Fibroblast of skin of left quadriceps (primary cell): ENCODE results near the gene GSTA2.
"Not testable (repeated sequence)": the region's sequence is repeated elsewhere in the genome, so short reads cannot be mapped to it uniquely, and the experiment has no call there.

ENCODE experiments used
- DNase-seq, 2 experiments: peaks; one replicate each; pipeline ENCODE4 v3.0.0-alpha.2; 2013; ENCODE audit warnings: low read depth in 2 of 2

GSTA2 gene

DNA sequence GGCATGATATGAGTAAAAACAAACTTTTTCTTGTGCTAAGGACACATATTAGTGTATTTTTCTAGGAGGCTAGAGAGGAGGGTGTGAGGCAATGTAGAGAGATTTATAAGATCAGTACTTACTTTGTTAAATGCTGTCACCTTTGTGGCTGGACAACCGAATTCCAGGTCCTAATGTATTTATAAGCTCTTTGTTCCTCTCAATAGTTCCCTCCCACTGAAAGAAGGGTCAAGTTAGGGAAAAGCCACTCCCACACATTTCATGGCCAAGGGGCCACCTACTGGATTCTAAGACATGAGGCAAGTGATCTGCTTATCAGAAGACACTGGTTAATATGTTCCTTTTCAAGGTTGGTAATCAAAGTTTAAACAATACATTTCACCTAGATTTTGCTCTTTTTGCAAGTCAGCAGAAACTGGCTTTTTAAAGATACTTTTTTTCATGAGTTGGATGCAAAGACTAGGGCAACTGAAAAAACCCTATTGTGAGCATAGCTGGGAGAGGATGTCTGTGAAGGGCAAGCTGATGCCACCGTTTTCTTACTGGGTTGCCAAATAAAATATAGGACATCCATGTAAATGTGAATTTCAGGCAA is at the start of gene GSTA2:
GSTA2 (minus strand) TSS at position 154 of the 595 bp plus-strand sequence. CDS start 5,528 bp downstream, outside the sequence.
- not testable (repeated sequence) for DNase-seq

DNA sequence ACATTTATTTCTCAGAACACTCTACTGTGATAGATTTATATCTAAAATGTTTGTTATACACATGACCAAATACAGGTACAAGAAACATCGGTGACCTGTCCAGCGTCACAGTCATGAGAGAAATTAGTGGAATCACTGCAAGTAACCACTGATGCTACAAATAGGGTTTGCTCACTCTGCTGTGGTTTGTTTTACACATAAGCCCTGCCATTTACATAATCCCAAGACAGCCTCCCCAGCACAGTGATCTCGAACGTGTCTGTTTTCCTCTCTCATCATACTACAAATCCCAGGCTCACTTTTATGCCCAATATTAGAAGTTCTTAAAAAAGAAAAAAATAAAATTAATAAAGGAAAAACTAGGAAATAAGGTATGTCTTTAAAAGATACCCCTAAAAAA is 46.5 kb upstream of the GSTA2 start:
- not testable (repeated sequence) for DNase-seq

GRCh38 chr6:52808660-52809059 is 45.4 kb upstream of the GSTA2 start:
- DNase-seq: no peak

DNA sequence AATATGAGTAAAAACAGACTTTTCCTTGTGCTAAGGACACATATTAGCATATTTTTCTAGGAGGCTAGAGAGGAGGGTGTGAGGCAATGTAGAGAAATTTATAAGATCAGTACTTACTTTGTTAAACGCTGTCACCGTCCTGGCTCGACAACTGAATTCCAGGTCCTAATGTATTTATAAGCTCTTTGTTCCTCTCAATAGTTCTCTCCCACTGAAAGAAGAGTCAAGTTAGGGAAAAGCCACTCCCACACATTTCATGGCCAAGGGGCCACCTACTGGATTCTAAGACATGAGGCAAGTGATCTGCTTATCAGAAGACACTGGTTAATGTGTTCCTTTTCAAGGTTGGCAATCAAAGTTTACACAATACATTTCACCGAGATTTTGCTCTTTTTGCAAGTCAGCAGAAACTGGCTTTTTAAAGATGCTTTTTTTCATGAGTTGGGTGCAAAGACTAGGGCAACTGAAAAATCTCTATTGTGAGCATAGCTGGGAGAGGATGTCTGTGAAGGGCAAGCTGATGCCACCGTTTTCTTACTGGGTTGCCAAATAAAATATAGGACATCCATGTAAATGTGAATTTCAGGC is 40.5 kb upstream of the GSTA2 start, which contains the start of gene GSTA1:
GSTA1 (minus strand) TSS at position 149 of the 588 bp plus-strand sequence. CDS start 4,549 bp downstream, outside the sequence.
- not testable (repeated sequence) for DNase-seq

- DNase-seq: no peak
These were observed 39.5 kb upstream of the GSTA2 start for GRCh38 chr6:52802806-52803205.

GRCh38 chr6:52801188-52801841 is 38.0 kb upstream of the GSTA2 start:
- DNase-seq: no peak

GRCh38 chr6:52799272-52799671 is 36.0 kb upstream of the GSTA2 start:
- DNase-seq: peak; percentile 6 to 13

GRCh38 chr6:52794366-52794765 is 31.1 kb upstream of the GSTA2 start:
- DNase-seq: not testable (repeated sequence)

GRCh38 chr6:52790861-52791260 is 27.6 kb upstream of the GSTA2 start:
- DNase-seq: no peak

DNA sequence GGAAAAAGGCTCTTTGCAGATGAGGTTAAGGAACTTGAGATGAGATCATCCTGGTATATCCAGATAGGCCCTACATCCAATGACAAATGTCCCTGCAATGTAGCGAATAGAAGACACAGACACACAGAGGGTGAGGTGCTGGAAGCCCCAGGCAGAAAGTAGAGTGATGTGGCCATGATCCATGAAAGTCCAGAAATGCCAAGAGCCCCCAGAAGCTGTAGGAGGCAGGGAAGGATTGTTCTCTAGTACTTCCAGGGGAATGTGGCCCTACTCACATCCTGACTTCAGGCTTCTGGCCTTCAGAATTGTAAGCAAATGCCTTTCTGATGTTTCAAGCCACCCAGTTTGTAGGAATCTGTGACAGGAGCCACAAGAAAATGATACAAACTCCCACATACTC is 26.4 kb upstream of the GSTA2 start:
- peak; percentile 2 to 3 for DNase-seq

DNA sequence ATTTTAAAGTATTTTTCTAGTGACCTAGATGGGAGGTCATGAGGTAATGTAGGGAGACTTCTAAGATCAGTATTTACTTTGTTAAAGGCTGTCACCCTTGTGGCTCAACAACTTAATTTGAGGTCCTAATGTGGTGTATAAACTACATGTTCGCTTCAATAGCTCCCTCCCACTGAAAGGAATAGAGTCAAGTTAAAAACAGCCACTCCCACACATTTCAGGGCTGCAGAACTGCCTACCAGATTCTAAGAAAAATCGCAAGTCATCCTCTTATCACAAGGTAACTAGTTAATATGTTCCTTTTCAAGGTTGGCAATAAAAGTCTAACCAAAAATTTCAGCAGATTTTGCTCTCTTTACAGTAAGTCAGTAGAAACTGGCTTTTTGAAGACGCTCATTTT is 25.2 kb upstream of the GSTA2 start:
- DNase-seq: no peak

DNA sequence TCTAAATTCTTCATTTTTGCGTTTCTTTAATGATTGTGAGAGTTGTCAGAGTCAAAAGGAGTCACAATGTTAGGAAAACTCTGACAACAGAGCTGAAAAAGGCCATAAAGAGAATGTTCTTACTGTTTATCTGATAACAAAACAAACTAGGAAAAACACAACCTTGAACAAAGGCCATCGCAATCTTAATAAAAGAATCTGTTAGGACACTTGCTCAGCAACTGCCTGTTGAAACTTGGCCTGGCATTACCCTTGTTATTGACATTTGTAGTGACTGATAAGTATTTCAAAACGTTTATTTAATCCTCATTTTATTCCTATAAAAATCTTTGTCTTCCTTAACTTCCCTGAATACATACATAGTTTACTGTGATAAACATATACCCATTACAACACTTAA is 24.6 kb upstream of the GSTA2 start:
- no peak for DNase-seq

GRCh38 chr6:52786249-52786956 is 23.1 kb upstream of the GSTA2 start:
- DNase-seq: no peak

DNA sequence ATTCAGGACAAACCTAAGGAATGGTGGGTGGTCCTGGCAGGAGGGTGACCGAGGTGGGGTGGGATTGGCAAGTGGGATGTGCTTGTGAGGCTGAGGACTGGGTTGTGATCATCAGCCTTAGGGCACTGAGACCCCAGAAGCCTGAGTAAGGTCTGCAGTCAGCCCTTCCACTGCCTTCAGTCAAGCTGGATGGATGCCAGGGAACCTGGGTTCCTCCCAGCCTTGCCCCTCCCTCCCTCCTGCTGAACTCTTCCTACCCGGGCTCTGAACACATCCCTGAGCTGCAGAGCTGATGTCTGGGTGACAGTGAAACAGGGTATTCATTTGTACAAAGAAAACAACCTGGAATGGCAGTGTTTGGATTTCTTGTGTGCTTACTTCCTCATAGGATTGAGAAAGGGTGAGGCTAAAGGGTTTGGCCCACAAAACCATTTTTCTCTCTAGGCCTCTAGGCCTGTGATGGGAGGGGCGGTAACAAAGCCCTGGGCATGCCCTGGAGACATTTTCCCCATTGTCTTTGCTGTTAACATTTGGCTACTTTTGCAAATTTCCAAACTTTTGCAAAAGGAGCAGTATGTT is 19.5 kb upstream of the GSTA2 start:
- DNase-seq: not testable (repeated sequence)

- DNase-seq: not testable (repeated sequence)
These were observed 18.9 kb upstream of the GSTA2 start for GRCh38 chr6:52782209-52782608.

DNA sequence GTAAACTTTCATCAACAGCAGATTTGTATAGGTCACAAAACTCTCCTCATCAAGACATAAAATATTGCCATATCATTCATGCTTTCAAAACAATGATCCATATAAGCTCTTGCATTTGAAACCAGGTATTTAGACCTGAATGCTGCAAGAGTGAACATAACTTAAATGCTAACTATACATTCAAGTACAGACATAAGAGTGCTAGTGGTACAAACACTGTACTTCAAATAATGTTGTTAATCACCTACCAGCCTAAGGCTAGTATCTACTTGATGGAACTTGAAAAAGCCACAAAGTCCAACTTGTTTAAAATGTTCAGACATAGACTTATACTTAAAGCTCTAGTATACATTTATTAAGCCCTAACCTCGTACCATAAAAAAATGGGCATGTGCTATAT is 16.0 kb upstream of the GSTA2 start:
- DNase-seq: no peak

DNA sequence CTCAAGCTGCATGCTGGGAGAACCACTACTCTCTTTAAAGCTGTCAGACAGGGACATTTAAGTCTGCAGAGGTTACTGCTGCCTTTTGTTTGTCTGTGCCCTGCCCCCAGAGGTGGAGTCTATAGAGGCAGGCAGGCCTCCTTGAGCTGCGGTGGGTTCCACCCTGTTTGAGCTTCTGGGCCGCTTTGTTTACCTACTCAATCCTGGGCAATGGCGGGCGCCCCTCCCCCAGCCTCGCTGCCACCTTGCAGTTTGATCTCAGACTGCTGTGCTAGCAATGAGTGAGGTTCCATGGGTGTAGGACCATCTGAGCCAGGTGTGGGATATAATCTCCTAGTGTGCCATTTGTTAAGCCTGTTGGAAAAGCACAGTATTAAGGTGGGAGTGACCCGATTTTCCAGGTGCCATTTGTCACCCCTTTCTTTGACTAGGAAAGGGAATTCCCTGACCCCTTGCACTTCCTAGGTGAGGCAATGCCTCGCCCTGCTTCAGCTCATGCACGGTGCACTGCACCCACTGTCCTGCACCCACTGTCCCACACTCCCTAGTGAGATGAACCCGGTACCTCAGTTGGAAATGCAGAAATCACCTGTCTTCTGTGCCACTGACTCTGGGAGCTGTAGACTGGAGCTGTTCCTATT is 13.6 kb upstream of the GSTA2 start:
- not testable (repeated sequence) for DNase-seq

DNA sequence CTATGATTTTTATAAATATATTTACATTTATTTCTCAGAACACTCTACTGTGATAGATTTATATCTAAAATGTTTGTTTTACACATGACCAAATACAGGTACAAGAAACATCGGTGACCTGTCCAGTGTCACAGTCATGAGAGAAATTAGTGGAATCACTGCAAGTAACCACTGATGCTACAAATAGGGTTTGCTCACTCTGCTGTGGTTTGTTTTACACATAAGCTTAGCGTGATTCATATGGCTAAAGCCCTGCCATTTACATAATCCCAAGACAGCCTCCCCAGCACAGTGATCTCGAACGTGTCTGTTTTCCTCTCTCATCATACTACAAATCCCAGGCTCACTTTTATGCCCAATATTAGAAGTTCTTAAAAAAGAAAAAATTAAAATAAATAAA is 6.1 kb upstream of the GSTA2 start:
- DNase-seq: not testable (repeated sequence)

DNA sequence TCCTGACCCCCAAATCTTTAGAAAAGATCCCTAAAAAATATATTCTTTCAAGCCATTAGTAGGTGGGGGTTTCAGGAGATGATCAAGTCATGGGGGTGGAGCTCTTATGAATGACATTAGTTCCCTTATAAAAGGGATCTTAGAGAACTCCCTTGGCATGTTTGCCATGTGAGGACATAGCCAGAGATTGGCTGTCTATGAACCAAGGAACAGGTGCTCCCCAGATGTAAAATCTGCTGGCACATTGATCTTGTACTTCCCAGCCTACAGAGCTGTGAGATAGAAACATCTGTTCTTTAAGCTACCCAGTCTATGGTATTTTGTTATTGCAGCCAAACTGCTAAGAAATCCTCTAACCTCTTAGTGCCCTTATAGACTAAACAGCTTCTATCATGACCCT is 4.4 kb upstream of the GSTA2 start:
- DNase-seq: not testable (repeated sequence)

GRCh38 chr6:52761673-52762491 is 1.4 kb downstream of the GSTA2 start:
- DNase-seq: not testable (repeated sequence)
